GM21447 (cell line): ENCODE results near the gene YIF1A.
A peak's percentile ranks its signal among the peaks of the same experiment; 100 is the strongest.
"Not testable (repeated sequence)": the region's sequence is repeated elsewhere in the genome, so short reads cannot be mapped to it uniquely, and the experiment has no call there.

ENCODE experiments used
- ATAC-seq: cut with Tn5 transposase; IDR thresholded peaks from one replicate; pipeline ENCODE4 v1.9.1; 2021; ENCODE audit not compliant: unreplicated experiment

YIF1A gene

GRCh38 chr11:66311965-66312548 is 23.1 kb upstream of the YIF1A start:
- ATAC-seq = peak; percentile 66

- ATAC-seq = no peak
Observed at GRCh38 chr11:66311470-66311964, 22.6 kb upstream of the YIF1A start.

GRCh38 chr11:66310803-66311440 is 22.0 kb upstream of the YIF1A start:
- not testable (repeated sequence) for ATAC-seq

- no peak for ATAC-seq
Observed at GRCh38 chr11:66310324-66310723, 21.4 kb upstream of the YIF1A start.

GRCh38 chr11:66309475-66309874 is 20.5 kb upstream of the YIF1A start:
- no peak for ATAC-seq

GRCh38 chr11:66302656-66303055 is 13.7 kb upstream of the YIF1A start:
- no peak for ATAC-seq

- ATAC-seq = no peak
Observed at GRCh38 chr11:66299186-66299585, 10.2 kb upstream of the YIF1A start.

- ATAC-seq = no peak
Observed at GRCh38 chr11:66297610-66298009, 8.7 kb upstream of the YIF1A start.

- ATAC-seq = no peak
Observed at GRCh38 chr11:66294626-66295620, 6.0 kb upstream of the YIF1A start.

- no peak for ATAC-seq
Observed at GRCh38 chr11:66293777-66294625, 5.1 kb upstream of the YIF1A start.

GRCh38 chr11:66293352-66293751 is 4.4 kb upstream of the YIF1A start:
- no peak for ATAC-seq

GRCh38 chr11:66292543-66293332 is 3.8 kb upstream of the YIF1A start:
- no peak for ATAC-seq

- no peak for ATAC-seq
Observed at GRCh38 chr11:66291706-66292542, 3.0 kb upstream of the YIF1A start, which contains the start of gene TMEM151A. TSS of gene TMEM151A (plus strand) at chr11:66291894. CDS start at chr11:66292014, 120 bp downstream.

- no peak for ATAC-seq
Observed at GRCh38 chr11:66291303-66291705, 2.4 kb upstream of the YIF1A start.

GRCh38 chr11:66290330-66290621 is 1.3 kb upstream of the YIF1A start:
- no peak for ATAC-seq

- ATAC-seq = peak; percentile 42
Observed at GRCh38 chr11:66289548-66290329, 796 bp upstream of the YIF1A start.

GRCh38 chr11:66287889-66288670 is 863 bp downstream of the YIF1A start:
- ATAC-seq = no peak
